B cell (primary cell): Measurements from ENCODE around the gene ABCG1. TPM values are rescaled to one million over a fixed set of nuclear protein-coding genes. Genes with fewer than 3 reads are reported as not detected.

Experiments
- ATAC-seq: fragments of 200-7000 bp; cut with Tn5 transposase; one replicate; pipeline ENCODE4 v1.10.0; 2021; ENCODE audit warnings: low read depth, mild to moderate bottlenecking, moderate number of reproducible peaks, moderate library complexity
- CTCF ChIA-PET: fragments of 350-600 bp; sonication (Branson Sonifier 250); formaldehyde crosslinking; loops from one replicate; lab custom pipeline; 2021; ENCODE audit warnings: antibody characterized with exemption, inconsistent platforms; lab: Charles Lee
- POLR2A ChIA-PET: fragments of 350-600 bp; sonication (Branson Sonifier 250); formaldehyde crosslinking; loops from one replicate; lab custom pipeline; 2021; ENCODE audit warnings: antibody characterized with exemption; lab: Charles Lee
- DNase-seq: peaks from one replicate; pipeline ENCODE4 v3.0.0; 2013
- H2AFZ ChIP-seq: 2 replicates; pipeline ENCODE4 v1.6.1; 2012; ENCODE audit warnings: mild to moderate bottlenecking, low read depth, low read length; ENCODE audit not compliant: insufficient read depth, poor library complexity, severe bottlenecking
- H3K27ac ChIP-seq, 2 donors: 1 replicate in 1 of 2; 2 replicates in 1 of 2; pipeline ENCODE4 v1.5.1; 2012 to 2013; ENCODE audit warnings: low read length in 2 of 2, mild to moderate bottlenecking in 2 of 2, moderate library complexity in 1 of 2
- H3K27me3 ChIP-seq, 4 experiments: fragments of 200-600 bp in 1 of 4; sonication (generic) in 1 of 4; replicated peaks in 1 of 4; 1 replicate in 2 of 4; 2 replicates in 2 of 4; pipeline versions ENCODE4 v1.6.1 to v1.7.0; 2013 to 2016; ENCODE audit warnings: low read length in 3 of 4, mild to moderate bottlenecking in 2 of 4, mixed read lengths in 1 of 4, moderate library complexity in 1 of 4; ENCODE audit not compliant: insufficient read depth in 4 of 4, control insufficient read depth in 3 of 4; ENCODE audit errors: control extremely low read depth in 1 of 4
- H3K36me3 ChIP-seq, 2 experiments: replicated peaks in 1 of 2; 1 replicate in 1 of 2; 2 replicates in 1 of 2; pipeline versions ENCODE4 v1.6.1 to v1.7.1; 2013; ENCODE audit warnings: low read length in 1 of 2; ENCODE audit not compliant: insufficient read depth in 2 of 2, control insufficient read depth in 1 of 2; ENCODE audit errors: control extremely low read depth in 1 of 2, extremely low read depth in 1 of 2
- H3K4me1 ChIP-seq, 2 donors: fragments of 200-600 bp in 1 of 2; sonication (generic) in 1 of 2; 1 replicate in 1 of 2; 2 replicates in 1 of 2; pipeline versions ENCODE4 v1.5.1 to v1.6.1; 2013 to 2017; ENCODE audit warnings: low read length in 2 of 2; ENCODE audit not compliant: control insufficient read depth in 2 of 2, insufficient read depth in 2 of 2
- H3K4me2 ChIP-seq: replicated peaks from 2 replicates; pipeline ENCODE3; 2012; ENCODE audit warnings: mild to moderate bottlenecking, low read depth, low read length; ENCODE audit not compliant: poor library complexity, severe bottlenecking
- H3K4me3 ChIP-seq, 5 experiments: fragments of 200-600 bp in 1 of 5; sonication (generic) in 1 of 5; 1 replicate in 3 of 5; 2 replicates in 2 of 5; pipeline versions ENCODE4 v1.5.1 to v1.7.0; 2011 to 2016; ENCODE audit warnings: low read length in 4 of 5, mild to moderate bottlenecking in 4 of 5, low read depth in 2 of 5, control low read depth in 1 of 5, moderate library complexity in 1 of 5; ENCODE audit not compliant: insufficient read depth in 1 of 5; ENCODE audit errors: control extremely low read depth in 1 of 5, extremely low read depth in 1 of 5
- H3K79me2 ChIP-seq: fragments of 200-600 bp; sonication (generic); one replicate; pipeline ENCODE4 v1.6.0; 2016; ENCODE audit warnings: low read length; ENCODE audit not compliant: control insufficient read depth, insufficient read depth
- H3K9ac ChIP-seq: fragments of 200-600 bp; sonication (generic); 2 replicates; pipeline ENCODE4 v1.6.1; 2017; ENCODE audit warnings: mild to moderate bottlenecking, low read length, moderate library complexity
- H3K9me3 ChIP-seq, 3 donors: one replicate each; pipeline versions ENCODE4 v1.6.1 to v1.7.1; 2013; ENCODE audit warnings: low read length in 2 of 3; ENCODE audit not compliant: control insufficient read depth in 2 of 3, insufficient read depth in 1 of 3; ENCODE audit errors: control extremely low read depth in 1 of 3
- H4K20me1 ChIP-seq: 2 replicates; pipeline ENCODE4 v1.6.0; 2012; ENCODE audit warnings: mild to moderate bottlenecking, low read length; ENCODE audit not compliant: insufficient read depth, control insufficient read depth, poor library complexity, severe bottlenecking
- H3K27ac Mint-ChIP-seq: one replicate; pipeline ENCODE4 v1.8.0; 2021; ENCODE audit warnings: mixed read lengths
- H3K27me3 Mint-ChIP-seq: one replicate; pipeline ENCODE4 v1.8.0; 2021; ENCODE audit warnings: mixed read lengths
- H3K4me1 Mint-ChIP-seq: one replicate; pipeline ENCODE4 v1.8.0; 2021; ENCODE audit warnings: mixed read lengths
- H3K4me3 Mint-ChIP-seq: one replicate; pipeline ENCODE4 v1.8.0; 2021; ENCODE audit warnings: mixed read lengths
- H3K9me3 Mint-ChIP-seq: one replicate; pipeline ENCODE4 v1.8.0; 2022; ENCODE audit warnings: mixed read lengths; ENCODE audit not compliant: insufficient read depth
- CTCF ChIP-seq: fragments of 200-600 bp; IDR thresholded peaks from one replicate; pipeline ENCODE4 v1.8.0; 2022; ENCODE audit warnings: antibody characterized with exemption, mild to moderate bottlenecking
- EZH2 ChIP-seq: IDR thresholded peaks from 2 replicates; pipeline ENCODE4 v1.6.1; 2012; ENCODE audit warnings: borderline replicate concordance, low read depth, mild to moderate bottlenecking, moderate library complexity, low read length; ENCODE audit not compliant: insufficient read depth, poor library complexity, severe bottlenecking
- WGBS: methylation state at CpG from one replicate; pipeline ENCODE4 v1.1.5; 2013; ENCODE audit warnings: missing lambda C conversion rate; ENCODE audit not compliant: insufficient coverage; 5-methylcytosine and 5-hydroxymethylcytosine counted together
- intact Hi-C: fragments of 100-400 bp; cut with micrococcal nuclease; formaldehyde crosslinking; loops from one replicate; pipeline ENCODE4 v1.10.0; 2022
- polyA plus RNA-seq: library from polyadenylated mRNA; depleted of rRNA; stranded (reverse); fragments of >200 nt; gene quantifications from 2 replicates; pipeline ENCODE4 v1.2.3, GENCODE V29; 2012
- total RNA-seq, 2 donors: library from RNA; stranded (reverse); fragments of 120-200 nt in 1 of 2; gene quantifications; 1 replicate in 1 of 2; 2 replicates in 1 of 2; pipeline versions ENCODE4 v1.2.3 to v1.2.4, GENCODE V29; 2013 to 2022

Gene ABCG1
- total and polyA plus RNA-seq, 2 donors (not counting 1 experiment from before 2014, with no cell fraction given): 8.7 to 27.5 TPM

DNA sequence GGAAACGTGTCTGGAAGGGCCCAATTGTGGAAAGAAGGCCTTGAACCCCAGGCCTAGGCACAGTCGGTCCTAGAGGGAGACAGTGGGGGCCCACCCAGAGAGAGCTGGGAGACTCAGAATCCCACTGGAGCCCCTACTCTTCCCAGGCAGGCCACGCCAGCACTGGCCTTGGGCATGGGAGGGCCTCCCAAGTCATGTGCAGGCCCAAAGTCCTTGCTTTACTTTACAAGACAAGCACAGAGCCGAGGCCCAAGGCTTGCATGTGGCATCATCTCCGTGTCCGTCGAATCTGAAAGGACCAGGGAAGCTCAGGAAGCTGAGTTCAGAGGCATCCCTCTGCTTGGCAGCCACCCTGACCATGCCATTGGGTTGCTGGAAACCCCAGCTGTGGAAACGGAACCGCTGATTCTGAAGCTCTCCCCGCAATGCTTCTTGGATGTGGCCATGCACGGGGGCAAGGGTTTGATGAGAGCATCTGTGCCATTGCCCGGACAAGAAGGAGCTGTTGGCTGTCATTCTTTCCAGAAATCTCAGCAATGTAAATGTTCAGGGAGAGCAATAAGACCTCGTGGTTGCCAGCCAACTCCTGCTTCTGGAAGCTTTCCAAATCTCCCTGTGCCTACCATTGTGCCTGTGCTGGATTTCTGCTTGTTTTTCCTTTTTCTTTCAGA, 32.8 kb downstream of the ABCG1 start:
- Histone ChIP-seq H3K9ac (no peak overlapping the region), H2AFZ (no peak overlapping the region), H3K4me1 (peaks cover 48 to 72% of the 10 kb centered on the region in 2 donors), H3K36me3 (peaks cover 0 to 1% of the 10 kb centered on the region in 2 experiments), H3K27me3 (no peaks in the 10 kb centered on the region), H3K4me2 (no peak overlapping the region), H3K9me3 (peaks cover 0 to 4% (median 0%) of the 10 kb centered on the region in 3 donors), H4K20me1 (peaks cover 91% of the 10 kb centered on the region), H3K4me3 (no peak overlapping the region), H3K27ac (no peak overlapping the region), H3K79me2 (peaks cover 53% of the 10 kb centered on the region)
- Mint-ChIP-seq H3K4me3 (no peak overlapping the region), H3K9me3 (no peaks in the 10 kb centered on the region), H3K4me1 (peaks cover 78% of the 10 kb centered on the region), H3K27ac (no peak overlapping the region), H3K27me3 (no peaks in the 10 kb centered on the region)
- no peak for ATAC-seq
- ChIA-PET CTCF (interaction anchor here (0.9 to 2.0 kb wide), 3 partner anchors 11 to 107 kb away, joined by 3 to 10 read pairs (median 5); no protein-coding TSS in a partner anchor), POLR2A (interaction anchor here (0.9 kb wide), 1 partner anchor 9 kb away, joined by 3 read pairs; no protein-coding TSS in a partner anchor)
- intact Hi-C loops: no loop called here
- TF ChIP-seq EZH2 (no peak), CTCF (no peak)
- WGBS: 93% methylated on average over 13 of the region's 13 CpGs
- DNase-seq: no peak

DNA sequence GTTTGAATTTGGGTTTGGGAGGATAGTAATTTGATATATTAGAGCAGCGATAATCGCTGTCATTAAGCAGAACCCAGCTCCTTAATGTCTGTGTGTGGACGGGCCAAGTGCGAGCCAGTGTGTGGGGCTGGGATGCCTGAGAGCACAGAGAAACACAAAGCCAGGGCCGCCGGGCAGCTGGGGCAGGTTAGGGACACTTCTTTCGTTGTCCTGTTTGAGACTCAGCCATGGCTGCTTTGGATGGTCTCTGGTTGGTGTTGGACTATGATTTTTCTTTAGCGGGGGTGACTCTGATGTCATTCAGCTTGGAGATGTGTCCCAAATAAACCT, 33.4 kb downstream of the ABCG1 start:
- Histone ChIP-seq H3K27ac (no peak overlapping the region), H2AFZ (no peak overlapping the region), H3K4me2 (no peak overlapping the region), H3K79me2 (peaks cover 53% of the 10 kb centered on the region), H3K9me3 (peaks cover 0 to 4% (median 0%) of the 10 kb centered on the region in 3 donors), H3K27me3 (no peaks in the 10 kb centered on the region), H4K20me1 (peaks cover 94% of the 10 kb centered on the region), H3K4me3 (no peak overlapping the region), H3K36me3 (peaks cover 0 to 6% of the 10 kb centered on the region in 2 experiments), H3K4me1 (peaks cover 48 to 74% of the 10 kb centered on the region in 2 donors), H3K9ac (no peak overlapping the region)
- ChIA-PET POLR2A (interaction anchor here (0.9 to 1.9 kb wide), 2 partner anchors 8 to 14 kb away, joined by 3 to 5 read pairs; no protein-coding TSS in a partner anchor), CTCF (interaction anchor here (1.0 to 2.0 kb wide), 4 partner anchors 8 to 88 kb away, joined by 3 to 10 read pairs (median 4); no protein-coding TSS in a partner anchor)
- Mint-ChIP-seq H3K27me3 (no peaks in the 10 kb centered on the region), H3K27ac (no peak overlapping the region), H3K4me1 (peaks cover 78% of the 10 kb centered on the region), H3K4me3 (no peak overlapping the region), H3K9me3 (no peaks in the 10 kb centered on the region)
- ATAC-seq (no peak), DNase-seq (no peak)
- 95% methylated on average over 6 of the region's 8 CpGs for WGBS
- TF ChIP-seq EZH2: no peak
- no peak for TF ChIP-seq CTCF
- intact Hi-C loops: no loop called here
